ENCODE results near the gene DCBLD1.

Gene DCBLD1

GRCh38 chr6:117463762-117464665, 18.5 kb upstream of the DCBLD1 start:
- no peaks in the 10 kb centered on the region for H3K36me3 ChIP-seq (ENCODE audit: control insufficient read depth, low read length)
- TF ChIP-seq CTCF (IDR thresholded peaks at IDR 0.05; ENCODE audit: low read depth, low read length, poor library complexity, severe bottlenecking): no peak
- TF ChIP-seq EZH2phosphoT487 (IDR thresholded peaks at IDR 0.05; ENCODE audit: borderline replicate concordance, low read length): no peak
- H3K79me2 ChIP-seq (ENCODE audit: control insufficient read depth, low read length): no peaks in the 10 kb centered on the region
- H3K9me2 ChIP-seq (replicated peaks; ENCODE audit: control insufficient read depth, low read length): no peaks in the 10 kb centered on the region
- H3K9me3 ChIP-seq (ENCODE audit: control insufficient read depth, insufficient read depth, low read length): no peaks in the 10 kb centered on the region
- H3F3A ChIP-seq (ENCODE audit: control insufficient read depth, insufficient read depth): no peaks in the 10 kb centered on the region
- no peaks in the 10 kb centered on the region for H3K4me1 ChIP-seq (ENCODE audit: control insufficient read depth, low read length)
- H3K27me3 ChIP-seq (ENCODE audit: control insufficient read depth, low read length): no peaks in the 10 kb centered on the region
- no peaks in the 10 kb centered on the region for H4K20me1 ChIP-seq (ENCODE audit: control insufficient read depth, insufficient read depth, low read depth, low read length)
- no peak overlapping the region for H3K27ac ChIP-seq (ENCODE audit: low read depth, low read length)
- H3K4me2 ChIP-seq (ENCODE audit: low read length): no peak overlapping the region
- H3K4me3 ChIP-seq (ENCODE audit: low read length): no peak overlapping the region

GRCh38 chr6:117464700-117465099, 17.8 kb upstream of the DCBLD1 start:
- Histone ChIP-seq H3K4me1 (ENCODE audit: control insufficient read depth, low read length) (no peaks in the 10 kb centered on the region), H3K4me3 (ENCODE audit: low read length) (no peak overlapping the region), H4K20me1 (ENCODE audit: control insufficient read depth, insufficient read depth, low read depth, low read length) (no peaks in the 10 kb centered on the region), H3K9me3 (ENCODE audit: control insufficient read depth, insufficient read depth, low read length) (no peaks in the 10 kb centered on the region), H3K36me3 (ENCODE audit: control insufficient read depth, low read length) (no peaks in the 10 kb centered on the region), H3K27ac (ENCODE audit: low read depth, low read length) (no peak overlapping the region), H3F3A (ENCODE audit: control insufficient read depth, insufficient read depth) (no peaks in the 10 kb centered on the region), H3K4me2 (ENCODE audit: low read length) (no peak overlapping the region), H3K27me3 (ENCODE audit: control insufficient read depth, low read length) (no peaks in the 10 kb centered on the region), H3K79me2 (ENCODE audit: control insufficient read depth, low read length) (no peaks in the 10 kb centered on the region), H3K9me2 (replicated peaks; ENCODE audit: control insufficient read depth, low read length) (no peaks in the 10 kb centered on the region)
- no peak for TF ChIP-seq CTCF (IDR thresholded peaks at IDR 0.05; ENCODE audit: low read depth, low read length, poor library complexity, severe bottlenecking)
- TF ChIP-seq EZH2phosphoT487 (IDR thresholded peaks at IDR 0.05; ENCODE audit: borderline replicate concordance, low read length): no peak

- Histone ChIP-seq H3K9me3 (ENCODE audit: control insufficient read depth, insufficient read depth, low read length) (no peaks in the 10 kb centered on the region), H4K20me1 (ENCODE audit: control insufficient read depth, insufficient read depth, low read depth, low read length) (no peaks in the 10 kb centered on the region), H3K4me3 (ENCODE audit: low read length) (no peak overlapping the region), H3K4me2 (ENCODE audit: low read length) (no peak overlapping the region), H3K27ac (ENCODE audit: low read depth, low read length) (no peak overlapping the region), H3K79me2 (ENCODE audit: control insufficient read depth, low read length) (no peaks in the 10 kb centered on the region), H3K9me2 (replicated peaks; ENCODE audit: control insufficient read depth, low read length) (no peaks in the 10 kb centered on the region), H3F3A (ENCODE audit: control insufficient read depth, insufficient read depth) (no peaks in the 10 kb centered on the region), H3K4me1 (ENCODE audit: control insufficient read depth, low read length) (no peaks in the 10 kb centered on the region), H3K36me3 (ENCODE audit: control insufficient read depth, low read length) (no peaks in the 10 kb centered on the region), H3K27me3 (ENCODE audit: control insufficient read depth, low read length) (no peaks in the 10 kb centered on the region)
- no peak for TF ChIP-seq CTCF (IDR thresholded peaks at IDR 0.05; ENCODE audit: low read depth, low read length, poor library complexity, severe bottlenecking)
- TF ChIP-seq EZH2phosphoT487 (IDR thresholded peaks at IDR 0.05; ENCODE audit: borderline replicate concordance, low read length): no peak
These were observed 16.8 kb upstream of the DCBLD1 start for GRCh38 chr6:117465691-117466090.
